ENCODE data around the gene ZNF662.
A peak's percentile ranks its signal among the peaks of the same experiment; 100 is the strongest.
"Not testable (repeated sequence)": the region's sequence is repeated elsewhere in the genome, so short reads cannot be mapped to it uniquely, and the experiment has no call there.

The ZNF662 gene

GRCh38 chr3:42906070-42906847, at the start of gene ZNF662:
ZNF662 (plus strand) TSS chr3:42906142; CDS start chr3:42908115, 1,973 bp downstream.
- peak; percentile 71 for DNase-seq

GRCh38 chr3:42856544-42856943, 49.4 kb upstream of the ZNF662 start:
- DNase-seq: no peak

GRCh38 chr3:42864321-42864950, 41.5 kb upstream of the ZNF662 start:
- no peak for DNase-seq

GRCh38 chr3:42865256-42865655, 40.7 kb upstream of the ZNF662 start:
- DNase-seq: no peak

- DNase-seq: no peak
Measured at GRCh38 chr3:42867138-42867537, 38.8 kb upstream of the ZNF662 start.

GRCh38 chr3:42868841-42869240, 37.1 kb upstream of the ZNF662 start:
- no peak for DNase-seq

- DNase-seq: no peak
Measured at GRCh38 chr3:42871592-42872196, 34.2 kb upstream of the ZNF662 start.

GRCh38 chr3:42872718-42873117, 33.2 kb upstream of the ZNF662 start:
- no peak for DNase-seq

- DNase-seq: no peak
Measured at GRCh38 chr3:42873221-42873982, 32.5 kb upstream of the ZNF662 start.

GRCh38 chr3:42874749-42875148, 31.2 kb upstream of the ZNF662 start:
- DNase-seq: no peak

- no peak for DNase-seq
Measured at GRCh38 chr3:42875325-42876151, 30.4 kb upstream of the ZNF662 start, which contains the start of gene CYP8B1. CYP8B1 (minus strand) TSS chr3:42875879; CDS start chr3:42875816, 63 bp downstream.

- DNase-seq: no peak
Measured at GRCh38 chr3:42876401-42876800, 29.5 kb upstream of the ZNF662 start.

GRCh38 chr3:42876940-42877720, 28.8 kb upstream of the ZNF662 start:
- DNase-seq: no peak

GRCh38 chr3:42877881-42878280, 28.1 kb upstream of the ZNF662 start:
- no peak for DNase-seq

- no peak for DNase-seq
Measured at GRCh38 chr3:42880183-42880582, 25.8 kb upstream of the ZNF662 start.

- peak; percentile 89 for DNase-seq
Measured at GRCh38 chr3:42880601-42881451, 25.1 kb upstream of the ZNF662 start.

GRCh38 chr3:42883251-42883930, 22.6 kb upstream of the ZNF662 start:
- DNase-seq: not testable (repeated sequence)

- no peak for DNase-seq
Measured at GRCh38 chr3:42884324-42884723, 21.6 kb upstream of the ZNF662 start.

GRCh38 chr3:42886294-42886822, 19.6 kb upstream of the ZNF662 start:
- peak; percentile 5 for DNase-seq

- DNase-seq: no peak
Measured at GRCh38 chr3:42887084-42887483, 18.9 kb upstream of the ZNF662 start.

All from NCI-H69 (cell line).